Measurements from ENCODE around the gene CPLANE2. TPM values are rescaled to one million over a fixed set of nuclear protein-coding genes. Genes with fewer than 3 reads are reported as not detected.
A peak's percentile ranks its signal among the peaks of the same experiment; 100 is the strongest.
"Not testable (repeated sequence)": the region's sequence is repeated elsewhere in the genome, so short reads cannot be mapped to it uniquely, and the experiment has no call there.

CPLANE2 gene
- total RNA-seq, 1 donor, result 1.8 TPM

DNA sequence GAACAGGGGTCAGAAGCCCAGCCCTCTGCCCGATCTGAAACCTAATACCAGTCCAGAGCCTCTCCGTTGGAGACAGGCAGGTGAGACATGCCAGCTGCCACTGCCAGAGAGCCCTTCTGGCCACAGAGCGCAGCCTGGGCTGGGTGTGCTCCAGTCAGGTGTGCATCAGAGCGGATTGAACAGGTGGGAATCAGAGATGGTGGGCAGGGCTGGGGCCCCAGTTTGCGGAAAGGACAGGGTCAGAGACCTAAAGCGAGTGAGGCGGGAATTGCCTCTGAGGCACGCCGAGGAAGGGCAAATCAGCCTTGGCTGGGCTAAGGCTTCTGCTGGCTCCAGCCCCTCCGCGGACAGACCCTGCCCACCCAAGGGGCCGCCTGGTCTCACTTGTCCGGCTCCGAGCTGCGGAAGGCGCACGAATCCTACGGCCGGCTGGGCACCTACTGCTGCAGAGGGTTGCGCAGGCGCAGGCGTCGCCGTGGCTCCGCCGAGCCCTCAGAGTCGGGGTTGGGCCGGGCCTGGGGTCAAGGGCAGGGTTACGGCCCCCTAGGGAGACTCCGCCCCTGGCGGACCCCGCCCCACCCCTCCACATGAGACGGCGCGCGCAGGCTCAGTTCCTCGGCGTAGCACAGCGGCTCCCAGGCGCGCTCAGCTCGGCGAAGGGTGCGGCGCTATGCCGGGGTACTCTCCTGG lies 10.3 kb downstream of the CPLANE2 start:
- Histone ChIP-seq H3K27me3 (ENCODE audit: insufficient read depth, low read length) (peaks cover 30% of the 10 kb centered on the region), H3K4me1 (ENCODE audit: insufficient read depth, low read length) (peaks cover 14% of the 10 kb centered on the region), H3K9me3 (ENCODE audit: low read depth, low read length) (no peaks in the 10 kb centered on the region), H3K4me3 (ENCODE audit: low read length) (no peak overlapping the region)

GRCh38 chr1:16226129-16226489 lies 10.9 kb downstream of the CPLANE2 start:
- Histone ChIP-seq H3K4me3 (ENCODE audit: low read length) (no peak overlapping the region), H3K4me1 (ENCODE audit: insufficient read depth, low read length) (peaks cover 14% of the 10 kb centered on the region), H3K27me3 (ENCODE audit: insufficient read depth, low read length) (peaks cover 30% of the 10 kb centered on the region), H3K9me3 (ENCODE audit: low read depth, low read length) (no peaks in the 10 kb centered on the region)

- Histone ChIP-seq H3K9me3 (ENCODE audit: low read depth, low read length) (no peaks in the 10 kb centered on the region), H3K27me3 (ENCODE audit: insufficient read depth, low read length) (peaks cover 30% of the 10 kb centered on the region), H3K4me1 (ENCODE audit: insufficient read depth, low read length) (peaks cover 14% of the 10 kb centered on the region)
These were observed 12.5 kb downstream of the CPLANE2 start for GRCh38 chr1:16224472-16224871.

GRCh38 chr1:16222716-16223115 lies 14.3 kb downstream of the CPLANE2 start:
- peaks cover 20% of the 10 kb centered on the region for H3K27me3 ChIP-seq (ENCODE audit: insufficient read depth, low read length)
- not testable (repeated sequence) for H3K9me3 ChIP-seq (ENCODE audit: low read depth, low read length); H3K4me3 ChIP-seq (ENCODE audit: low read length); H3K4me1 ChIP-seq (ENCODE audit: insufficient read depth, low read length)

More at GRCh38 chr1:16224472-16224871, 12.5 kb downstream of the CPLANE2 start:
- no peak overlapping the region for H3K4me3 ChIP-seq (ENCODE audit: low read length)

DNA sequence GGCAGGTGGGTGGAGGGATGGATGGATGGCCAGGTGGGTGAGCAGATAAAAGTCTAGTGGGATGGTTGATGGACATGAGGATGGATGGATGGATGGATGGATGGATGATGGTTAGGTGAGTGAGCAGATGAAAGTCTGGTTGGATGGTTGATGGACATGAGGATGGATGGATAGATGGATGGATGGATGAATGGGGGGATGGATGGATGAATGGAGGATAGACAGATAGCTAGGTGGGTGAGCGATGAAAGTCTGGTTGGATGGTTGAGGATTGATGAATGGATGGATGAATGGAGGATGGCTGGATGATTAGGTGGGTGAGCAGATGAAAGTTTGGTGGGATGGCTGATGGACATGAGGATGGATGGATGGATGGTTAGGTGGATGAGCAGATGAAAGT lies 15.5 kb downstream of the CPLANE2 start:
- Histone ChIP-seq H3K4me1 (ENCODE audit: insufficient read depth, low read length) (peaks cover 6% of the 10 kb centered on the region), H3K27me3 (ENCODE audit: insufficient read depth, low read length) (peaks cover 8% of the 10 kb centered on the region), H3K9me3 (ENCODE audit: low read depth, low read length) (no peaks in the 10 kb centered on the region), H3K4me3 (ENCODE audit: low read length) (no peak overlapping the region)

- no peak overlapping the region for H3K4me3 ChIP-seq (ENCODE audit: low read length)
- H3K27me3 ChIP-seq (ENCODE audit: insufficient read depth, low read length), result no peaks in the 10 kb centered on the region
- peaks cover 14% of the 10 kb centered on the region for H3K4me1 ChIP-seq (ENCODE audit: insufficient read depth, low read length)
- H3K9me3 ChIP-seq (ENCODE audit: low read depth, low read length), result no peaks in the 10 kb centered on the region
These were observed 16.9 kb downstream of the CPLANE2 start for GRCh38 chr1:16219968-16220500.

- H3K9me3 ChIP-seq (ENCODE audit: low read depth, low read length), result no peaks in the 10 kb centered on the region
These were observed 18.3 kb downstream of the CPLANE2 start for GRCh38 chr1:16218674-16219071.

GRCh38 chr1:16218014-16218673 lies 18.8 kb downstream of the CPLANE2 start:
- no peaks in the 10 kb centered on the region for H3K27me3 ChIP-seq (ENCODE audit: insufficient read depth, low read length)
- H3K4me1 ChIP-seq (ENCODE audit: insufficient read depth, low read length), result peaks cover 14% of the 10 kb centered on the region
- H3K9me3 ChIP-seq (ENCODE audit: low read depth, low read length), result no peaks in the 10 kb centered on the region
- H3K4me3 ChIP-seq (ENCODE audit: low read length), result no peak overlapping the region

More at GRCh38 chr1:16218674-16219071, 18.3 kb downstream of the CPLANE2 start:
- no peak overlapping the region for H3K4me3 ChIP-seq (ENCODE audit: low read length)
- H3K27me3 ChIP-seq (ENCODE audit: insufficient read depth, low read length), result no peaks in the 10 kb centered on the region
- H3K4me1 ChIP-seq (ENCODE audit: insufficient read depth, low read length), result peaks cover 14% of the 10 kb centered on the region

DNA sequence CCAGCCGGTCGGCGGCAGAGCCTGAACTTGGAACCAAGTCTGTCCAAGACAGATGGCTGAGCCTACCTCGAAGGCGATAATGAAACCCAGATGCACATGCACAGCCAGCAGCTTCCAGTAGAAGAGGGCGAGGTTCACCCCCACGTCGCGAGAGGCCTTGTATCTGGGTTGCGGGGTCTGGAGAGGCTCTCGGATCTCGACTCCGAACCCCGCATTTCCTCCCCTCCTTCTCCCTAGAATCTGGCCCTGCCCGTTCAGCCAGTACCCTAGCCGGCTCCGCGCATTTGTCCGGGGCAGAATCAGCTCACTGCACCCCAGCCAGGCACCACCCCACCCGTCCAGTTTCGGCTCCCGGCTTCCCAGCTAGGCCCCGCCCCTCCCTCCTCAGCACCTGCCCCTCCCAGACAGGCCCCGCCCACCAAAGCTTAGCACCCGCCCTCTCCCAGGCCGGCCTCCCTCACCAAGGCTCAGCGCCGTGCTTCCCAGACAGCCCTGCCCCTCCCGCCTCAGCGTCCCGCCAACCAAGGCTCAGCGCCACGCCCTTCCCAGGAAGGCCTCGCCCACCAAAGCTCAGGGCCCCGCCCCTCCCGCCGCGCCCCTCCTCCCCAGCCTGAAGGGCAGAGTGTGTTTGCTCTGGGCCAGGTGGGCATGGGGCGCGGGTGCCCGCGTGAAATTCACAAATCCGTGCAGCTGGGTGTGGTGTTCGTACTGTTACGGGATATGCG lies 19.8 kb downstream of the CPLANE2 start:
- Histone ChIP-seq H3K9me3 (ENCODE audit: low read depth, low read length) (no peaks in the 10 kb centered on the region), H3K27me3 (ENCODE audit: insufficient read depth, low read length) (no peaks in the 10 kb centered on the region), H3K4me3 (ENCODE audit: low read length) (peak overlapping the region; percentile 40), H3K4me1 (ENCODE audit: insufficient read depth, low read length) (peaks cover 14% of the 10 kb centered on the region)

DNA sequence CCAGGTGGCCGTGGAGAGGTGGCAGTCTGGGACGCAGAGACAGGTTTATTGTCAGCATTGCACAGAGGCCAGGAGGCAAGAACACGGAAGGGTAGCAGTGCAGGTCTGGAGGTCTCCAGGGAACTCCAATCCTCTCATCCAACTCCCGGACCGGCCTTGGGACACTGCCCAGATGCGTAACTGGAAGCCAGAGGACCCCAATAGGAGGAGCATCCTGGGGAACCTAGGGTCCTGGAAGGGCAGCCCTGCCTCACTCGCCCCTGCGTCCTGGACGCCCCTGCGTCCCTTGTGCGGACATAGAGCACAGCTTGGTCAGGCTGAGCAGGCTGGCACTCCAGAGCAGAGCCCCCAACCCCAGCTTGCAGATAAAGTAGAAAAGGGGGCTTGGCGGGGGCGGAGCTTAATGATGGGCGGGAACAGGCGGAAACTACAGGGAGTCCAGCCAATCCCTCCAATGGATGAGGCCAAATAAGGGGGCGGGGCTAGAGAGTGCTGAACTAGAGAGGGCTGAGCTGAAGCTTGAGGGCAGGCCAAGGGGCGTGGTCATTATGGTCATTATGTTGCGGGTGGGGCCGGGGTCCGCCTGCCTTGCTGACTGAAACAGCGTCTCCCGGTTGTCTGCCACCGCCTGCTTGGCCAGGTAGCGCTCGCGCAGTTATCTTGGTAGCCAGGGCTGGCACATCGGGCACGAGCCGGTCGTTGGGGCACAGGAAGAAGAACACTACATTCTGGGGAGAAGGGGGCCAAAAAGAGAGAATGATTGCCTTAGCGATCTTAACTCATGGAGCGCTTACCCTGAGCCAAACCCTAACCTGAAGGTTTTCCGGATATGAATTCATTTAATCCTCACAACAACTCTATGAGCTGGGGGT lies 20.9 kb downstream of the CPLANE2 start:
- Histone ChIP-seq H3K27me3 (ENCODE audit: insufficient read depth, low read length) (no peaks in the 10 kb centered on the region), H3K9me3 (ENCODE audit: low read depth, low read length) (no peaks in the 10 kb centered on the region), H3K4me1 (ENCODE audit: insufficient read depth, low read length) (peaks cover 14% of the 10 kb centered on the region), H3K4me3 (ENCODE audit: low read length) (peak overlapping the region; percentile 40)

DNA sequence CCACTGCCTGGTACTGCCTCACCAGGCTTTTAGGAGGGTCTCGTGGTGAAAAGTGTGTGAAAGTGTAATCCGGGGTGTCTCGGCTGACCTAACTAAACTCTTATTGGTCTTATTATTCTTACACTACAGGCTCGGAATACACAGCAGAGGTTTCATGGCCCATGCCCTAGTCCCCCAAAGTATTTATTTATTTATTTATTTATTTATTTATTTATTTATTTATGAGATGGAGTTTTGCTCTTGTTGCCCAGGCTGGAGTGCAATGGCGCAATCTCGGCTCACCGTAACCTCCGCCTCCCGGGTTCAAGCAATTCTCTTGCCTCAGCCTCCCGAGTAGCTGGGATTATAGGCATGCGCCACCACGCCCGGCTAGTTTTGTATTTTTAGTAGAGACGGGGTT lies 21.7 kb downstream of the CPLANE2 start:
- H3K27me3 ChIP-seq (ENCODE audit: insufficient read depth, low read length); H3K9me3 ChIP-seq (ENCODE audit: low read depth, low read length); H3K4me3 ChIP-seq (ENCODE audit: low read length): not testable (repeated sequence)

DNA sequence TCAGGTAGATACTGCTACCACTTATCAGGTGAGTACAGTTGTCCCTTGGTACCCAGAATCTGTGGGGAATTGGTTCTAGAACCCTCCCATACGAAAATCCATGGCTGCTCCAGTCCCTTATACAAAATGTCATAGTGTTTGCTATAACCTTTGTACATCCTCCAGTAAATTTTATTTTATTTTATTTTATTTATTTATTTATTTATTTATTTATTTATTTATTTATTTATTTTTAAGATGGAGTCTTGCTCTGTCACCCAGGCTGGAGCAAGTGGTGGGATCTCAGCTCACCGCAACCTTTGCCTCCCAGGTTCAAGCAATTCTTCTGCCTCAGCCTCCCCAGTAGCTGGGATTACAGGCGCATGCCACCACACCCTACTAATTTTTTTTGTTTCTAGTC lies 23.4 kb downstream of the CPLANE2 start:
- not testable (repeated sequence) for H3K4me3 ChIP-seq (ENCODE audit: low read length); H3K27me3 ChIP-seq (ENCODE audit: insufficient read depth, low read length); H3K9me3 ChIP-seq (ENCODE audit: low read depth, low read length)
- peaks cover 14% of the 10 kb centered on the region for H3K4me1 ChIP-seq (ENCODE audit: insufficient read depth, low read length)

More for the DNA sequence above, 21.7 kb downstream of the CPLANE2 start:
- H3K4me1 ChIP-seq (ENCODE audit: insufficient read depth, low read length), result peaks cover 14% of the 10 kb centered on the region

GRCh38 chr1:16213013-16213412 lies 24.0 kb downstream of the CPLANE2 start:
- Histone ChIP-seq H3K9me3 (ENCODE audit: low read depth, low read length) (no peaks in the 10 kb centered on the region), H3K4me1 (ENCODE audit: insufficient read depth, low read length) (peaks cover 14% of the 10 kb centered on the region), H3K4me3 (ENCODE audit: low read length) (no peak overlapping the region), H3K27me3 (ENCODE audit: insufficient read depth, low read length) (no peaks in the 10 kb centered on the region)

GRCh38 chr1:16212251-16212961 lies 24.6 kb downstream of the CPLANE2 start, which contains the start of gene ARHGEF19:
TSS of gene ARHGEF19 (minus strand) at chr1:16212652. CDS start at chr1:16209054, 3,598 bp downstream.
- Histone ChIP-seq H3K4me3 (ENCODE audit: low read length) (no peak within 1 kb of the TSS), H3K4me1 (ENCODE audit: insufficient read depth, low read length) (peaks cover 17% of the 10 kb centered on the region), H3K9me3 (ENCODE audit: low read depth, low read length) (no peaks in the 10 kb centered on the region), H3K27me3 (ENCODE audit: insufficient read depth, low read length) (no peaks in the 10 kb centered on the region)
